ENCODE measurements around the gene PDE4D.

DNA sequence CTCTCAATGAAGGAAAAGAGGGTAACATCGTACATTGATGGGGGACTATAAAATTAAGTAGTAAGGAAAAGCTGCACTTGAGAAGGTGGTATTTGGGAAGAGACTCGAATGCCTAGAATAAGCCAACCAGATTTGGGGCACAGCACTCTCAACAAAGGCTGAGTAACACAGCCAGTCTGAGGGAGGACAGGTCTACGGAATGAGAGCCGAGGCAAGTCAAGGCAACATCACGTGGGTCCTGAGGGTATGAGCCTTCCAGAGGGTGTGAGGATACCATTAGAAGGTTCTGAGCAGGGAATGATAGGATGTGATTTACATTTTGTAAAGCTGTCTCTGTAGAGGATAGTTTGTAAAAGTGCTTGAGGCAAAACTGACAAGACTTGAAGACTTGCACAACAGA is 876.6 kb downstream of the PDE4D start:
- TF ChIP-seq, protein P1, sequence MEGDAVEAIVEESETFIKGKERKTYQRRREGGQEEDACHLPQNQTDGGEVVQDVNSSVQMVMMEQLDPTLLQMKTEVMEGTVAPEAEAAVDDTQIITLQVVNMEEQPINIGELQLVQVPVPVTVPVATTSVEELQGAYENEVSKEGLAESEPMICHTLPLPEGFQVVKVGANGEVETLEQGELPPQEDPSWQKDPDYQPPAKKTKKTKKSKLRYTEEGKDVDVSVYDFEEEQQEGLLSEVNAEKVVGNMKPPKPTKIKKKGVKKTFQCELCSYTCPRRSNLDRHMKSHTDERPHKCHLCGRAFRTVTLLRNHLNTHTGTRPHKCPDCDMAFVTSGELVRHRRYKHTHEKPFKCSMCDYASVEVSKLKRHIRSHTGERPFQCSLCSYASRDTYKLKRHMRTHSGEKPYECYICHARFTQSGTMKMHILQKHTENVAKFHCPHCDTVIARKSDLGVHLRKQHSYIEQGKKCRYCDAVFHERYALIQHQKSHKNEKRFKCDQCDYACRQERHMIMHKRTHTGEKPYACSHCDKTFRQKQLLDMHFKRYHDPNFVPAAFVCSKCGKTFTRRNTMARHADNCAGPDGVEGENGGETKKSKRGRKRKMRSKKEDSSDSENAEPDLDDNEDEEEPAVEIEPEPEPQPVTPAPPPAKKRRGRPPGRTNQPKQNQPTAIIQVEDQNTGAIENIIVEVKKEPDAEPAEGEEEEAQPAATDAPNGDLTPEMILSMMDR (IDR thresholded peaks at IDR 0.05; ENCODE audit: extremely low read depth in 1 of 2, insufficient read depth in 1 of 2, low read depth in 1 of 2, low read length in 2 of 2) = no peak
- TF ChIP-seq POLR2A (IDR thresholded peaks at IDR 0.05; ENCODE audit: low read depth, low read length) (no peak), EZH2 (IDR thresholded peaks at IDR 0.05; ENCODE audit: borderline replicate concordance, low read depth, low read length, severe bottlenecking) (no peak), POLR2AphosphoS5 (IDR thresholded peaks at IDR 0.05; ENCODE audit: insufficient read depth, low read depth, low read length) (no peak), FOS (IDR thresholded peaks at IDR 0.05; ENCODE audit: borderline replicate concordance, insufficient read depth, low read length) (no peak), MYC (IDR thresholded peaks at IDR 0.05; ENCODE audit: low read depth, low read length) (no peak), JUN (IDR thresholded peaks at IDR 0.05; ENCODE audit: borderline replicate concordance, insufficient read depth, insufficient read length, low read depth) (no peak), GATA2 (IDR thresholded peaks at IDR 0.05; ENCODE audit: insufficient read depth, insufficient read length, low read depth, low read length) (no peak)
- TF ChIP-seq, protein P2, sequence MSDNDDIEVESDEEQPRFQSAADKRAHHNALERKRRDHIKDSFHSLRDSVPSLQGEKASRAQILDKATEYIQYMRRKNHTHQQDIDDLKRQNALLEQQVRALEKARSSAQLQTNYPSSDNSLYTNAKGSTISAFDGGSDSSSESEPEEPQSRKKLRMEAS (IDR thresholded peaks at IDR 0.05; ENCODE audit: insufficient read depth, insufficient read length) = no peak

All from endothelial cell of umbilical vein (primary cell).